Keratinocyte (primary cell): ENCODE measurements around the gene ZNF79. TPM values are rescaled to one million over a fixed set of nuclear protein-coding genes. Genes with fewer than 3 reads are reported as not detected.

Experiments
- DNase-seq: peaks from one replicate; pipeline ENCODE4 v3.0.0-alpha.2; 2011; ENCODE audit warnings: low read depth, missing footprints, low spot score
- FAIRE-seq: peaks from 2 replicates; lab custom pipeline; 2011; peaks lifted over from hg19 to GRCh38; lab: Jason Lieb, UNC
- H2AFZ ChIP-seq: 2 replicates; pipeline ENCODE4 v1.6.0; 2012; ENCODE audit warnings: low read length, control low read depth, inconsistent platforms; ENCODE audit not compliant: control insufficient read depth
- H3K27ac ChIP-seq: 2 replicates; pipeline ENCODE4 v1.5.1; 2011; ENCODE audit warnings: low read length; ENCODE audit not compliant: control insufficient read depth, insufficient read depth
- H3K27me3 ChIP-seq: 3 replicates; pipeline ENCODE4 v1.6.0; 2011; ENCODE audit warnings: low read length; ENCODE audit not compliant: control insufficient read depth, insufficient read depth; ENCODE audit errors: extremely low read depth
- H3K36me3 ChIP-seq, 2 experiments: 2 replicates in 1 of 2; 3 replicates in 1 of 2; pipeline ENCODE4 v1.5.1; 2011; ENCODE audit warnings: low read length in 2 of 2, mild to moderate bottlenecking in 1 of 2; ENCODE audit not compliant: control insufficient read depth in 2 of 2, insufficient read depth in 2 of 2; ENCODE audit errors: extremely low read depth in 1 of 2
- H3K4me1 ChIP-seq: 3 replicates; pipeline ENCODE4 v1.5.1; 2011; ENCODE audit warnings: low read length; ENCODE audit not compliant: control insufficient read depth, insufficient read depth; ENCODE audit errors: extremely low read depth
- H3K4me2 ChIP-seq: 3 replicates; pipeline ENCODE4 v1.6.0; 2011; ENCODE audit warnings: low read depth, low read length; ENCODE audit not compliant: control insufficient read depth, insufficient read depth; ENCODE audit errors: extremely low read depth
- H3K4me3 ChIP-seq, 3 experiments: fragments of 200-600 bp in 1 of 3; sonication (generic) in 1 of 3; 2 replicates in 2 of 3; 3 replicates in 1 of 3; pipeline ENCODE4 v1.5.1; 2011 to 2016; ENCODE audit warnings: low read length in 3 of 3, mild to moderate bottlenecking in 3 of 3, control low read depth in 2 of 3, inconsistent platforms in 1 of 3, low read depth in 1 of 3, mixed read lengths in 1 of 3, mixed run types in 1 of 3, moderate library complexity in 1 of 3; ENCODE audit not compliant: control insufficient read depth in 2 of 3, insufficient read depth in 2 of 3; ENCODE audit errors: extremely low read depth in 1 of 3
- H3K79me2 ChIP-seq: 2 replicates; pipeline ENCODE4 v1.6.0; 2012; ENCODE audit warnings: low read length; ENCODE audit not compliant: control insufficient read depth, insufficient read depth
- H3K9ac ChIP-seq: 3 replicates; pipeline ENCODE4 v1.6.0; 2011; ENCODE audit warnings: low read length; ENCODE audit not compliant: control insufficient read depth, insufficient read depth; ENCODE audit errors: extremely low read depth
- H3K9me1 ChIP-seq: 3 replicates; pipeline ENCODE4 v1.6.0; 2011; ENCODE audit warnings: low read length; ENCODE audit not compliant: control insufficient read depth, insufficient read depth; ENCODE audit errors: extremely low read depth
- H3K9me3 ChIP-seq: 2 replicates; pipeline ENCODE4 v1.5.1; 2012; ENCODE audit warnings: low read depth, low read length; ENCODE audit not compliant: control insufficient read depth
- H4K20me1 ChIP-seq: 3 replicates; pipeline ENCODE4 v1.6.0; 2011; ENCODE audit warnings: low read length; ENCODE audit not compliant: control insufficient read depth, insufficient read depth; ENCODE audit errors: extremely low read depth
- EZH2 ChIP-seq: IDR thresholded peaks from one replicate; pipeline ENCODE4 v1.6.1; 2012; ENCODE audit warnings: inconsistent platforms, mild to moderate bottlenecking, low read length, moderate library complexity
- dilution Hi-C: fragments of 300-500 bp; cut with MboI; formaldehyde crosslinking; loops from one replicate; pipeline ENCODE4 v1.7.0; 2020; ENCODE audit warnings: low sequenced_read_pairs; ENCODE audit not compliant: extremely low pct_ligation_motif_present
- polyA plus RNA-seq, 5 experiments: library from polyadenylated mRNA; depleted of rRNA in 3 of 5; stranded (reverse) in 3 of 5; stranded (forward) in 1 of 5; unstranded in 1 of 5; fragments of >200 nt; gene quantifications; 1 replicate in 1 of 5; 2 replicates in 3 of 5; 3 replicates in 1 of 5; pipeline versions ENCODE4 v1.2.1 to v1.2.3, GENCODE V29; 2011 to 2012; ENCODE audit warnings: missing spikeins in 2 of 5, low read depth in 1 of 5, low replicate concordance in 1 of 5
- TF ChIP-seq, protein P1 (sequence below), 3 experiments: IDR thresholded peaks in 1 of 3; conservative IDR thresholded peaks in 1 of 3; optimal IDR thresholded peaks in 1 of 3; 2 replicates in 2 of 3; 3 replicates in 1 of 3; pipeline versions ENCODE3 to v1.5.1; 2011; ENCODE audit warnings: low read length in 3 of 3, mild to moderate bottlenecking in 3 of 3, moderate library complexity in 2 of 3, control low read depth in 1 of 3, inconsistent platforms in 1 of 3; ENCODE audit not compliant: insufficient read depth in 2 of 3; ENCODE audit errors: extremely low read depth in 1 of 3

Gene ZNF79
- polyA plus RNA-seq, 1 donor (not counting 4 experiments of a cell fraction or from before 2014, with no cell fraction given): 4.8 TPM

DNA sequence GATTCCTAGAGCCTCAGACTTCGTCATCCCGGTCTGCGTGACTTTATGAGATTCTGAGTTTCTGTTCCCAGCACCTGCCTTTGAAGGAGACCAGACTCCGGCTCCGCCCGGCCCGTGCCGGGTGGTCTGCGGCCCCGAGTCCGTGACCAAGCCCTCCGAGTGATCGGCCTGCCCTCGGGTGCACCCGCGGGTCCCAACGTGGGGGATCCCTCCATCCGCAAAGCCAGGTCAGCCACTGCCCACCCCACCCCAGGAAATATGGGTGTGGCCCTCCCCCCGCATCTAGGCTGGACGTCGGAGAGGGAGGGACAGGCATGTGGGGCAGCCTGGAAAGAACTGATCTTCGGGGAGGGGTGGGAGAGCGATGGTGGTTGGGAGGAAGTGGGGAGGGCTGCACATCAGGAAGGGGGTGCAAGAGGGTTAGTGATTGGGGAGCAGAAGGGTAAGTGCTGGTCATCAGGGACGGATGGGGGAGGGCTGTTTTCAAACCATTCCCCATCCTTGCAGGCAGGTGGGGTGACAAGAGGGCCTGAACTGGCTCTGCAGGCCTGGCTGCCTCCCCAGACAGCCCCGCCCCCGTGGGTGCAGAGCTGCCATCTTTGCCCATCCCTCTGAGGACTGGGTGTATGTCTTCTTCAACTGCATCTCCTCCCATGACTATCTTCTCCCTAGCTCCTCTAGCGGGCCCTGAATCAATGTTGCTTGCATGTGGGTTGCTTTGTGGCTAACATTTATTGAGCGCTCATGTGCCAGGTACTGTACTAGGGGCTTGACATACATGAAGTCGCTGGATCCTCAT lies 27.9 kb downstream of the ZNF79 start:
- Histone ChIP-seq H3K4me1 (peaks cover 18% of the 10 kb centered on the region), H3K9me3 (no peaks in the 10 kb centered on the region), H2AFZ (peak overlapping the region; percentile 89), H3K79me2 (peaks cover 35% of the 10 kb centered on the region), H3K4me3 (peak overlapping the region; percentile 89 to 100 (median 98)), H3K27ac (peak overlapping the region; percentile 89), H3K27me3 (no peaks in the 10 kb centered on the region), H3K9me1 (peaks cover 4% of the 10 kb centered on the region), H4K20me1 (peaks cover 37% of the 10 kb centered on the region), H3K9ac (peak overlapping the region; percentile 94), H3K36me3 (peaks cover 30 to 47% of the 10 kb centered on the region in 2 experiments), H3K4me2 (peak overlapping the region; percentile 80)
- dilution Hi-C loops: no loop called here
- DNase-seq (peak; percentile 13), FAIRE-seq (no peak)
- no peak for TF ChIP-seq EZH2
- TF ChIP-seq, protein P1, sequence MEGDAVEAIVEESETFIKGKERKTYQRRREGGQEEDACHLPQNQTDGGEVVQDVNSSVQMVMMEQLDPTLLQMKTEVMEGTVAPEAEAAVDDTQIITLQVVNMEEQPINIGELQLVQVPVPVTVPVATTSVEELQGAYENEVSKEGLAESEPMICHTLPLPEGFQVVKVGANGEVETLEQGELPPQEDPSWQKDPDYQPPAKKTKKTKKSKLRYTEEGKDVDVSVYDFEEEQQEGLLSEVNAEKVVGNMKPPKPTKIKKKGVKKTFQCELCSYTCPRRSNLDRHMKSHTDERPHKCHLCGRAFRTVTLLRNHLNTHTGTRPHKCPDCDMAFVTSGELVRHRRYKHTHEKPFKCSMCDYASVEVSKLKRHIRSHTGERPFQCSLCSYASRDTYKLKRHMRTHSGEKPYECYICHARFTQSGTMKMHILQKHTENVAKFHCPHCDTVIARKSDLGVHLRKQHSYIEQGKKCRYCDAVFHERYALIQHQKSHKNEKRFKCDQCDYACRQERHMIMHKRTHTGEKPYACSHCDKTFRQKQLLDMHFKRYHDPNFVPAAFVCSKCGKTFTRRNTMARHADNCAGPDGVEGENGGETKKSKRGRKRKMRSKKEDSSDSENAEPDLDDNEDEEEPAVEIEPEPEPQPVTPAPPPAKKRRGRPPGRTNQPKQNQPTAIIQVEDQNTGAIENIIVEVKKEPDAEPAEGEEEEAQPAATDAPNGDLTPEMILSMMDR (optimal IDR thresholded peaks at IDR 0.05 in 1 of 3, IDR thresholded peaks at IDR 0.05 in 1 of 3, conservative IDR thresholded peaks at IDR 0.05 in 1 of 3; ENCODE audit: extremely low read depth in 1 of 3, insufficient read depth in 2 of 3, low read length in 3 of 3): peak in 2 of 3 experiments; percentile 8 to 20

DNA sequence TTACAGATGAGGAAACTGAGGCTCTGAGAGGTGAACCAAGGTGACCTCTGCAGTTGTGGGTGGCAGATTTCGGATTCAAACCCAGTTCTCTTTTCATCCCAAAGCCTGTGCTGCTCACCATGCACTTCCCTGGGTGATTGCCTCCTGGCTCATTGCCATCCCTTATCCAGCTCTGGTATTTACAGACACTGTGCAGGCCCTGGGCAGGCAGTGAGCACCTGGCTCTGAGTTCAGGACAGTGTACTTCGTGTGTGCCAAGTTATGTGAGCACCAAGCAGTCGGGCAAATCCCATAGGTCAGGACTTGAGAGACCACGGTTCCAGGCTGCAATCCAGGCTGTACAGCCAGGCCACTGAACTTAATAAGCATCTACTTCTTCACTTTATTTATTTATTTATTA lies 28.5 kb downstream of the ZNF79 start:
- DNase-seq (no peak), FAIRE-seq (no peak)
- H3K27ac ChIP-seq: no peak overlapping the region
- H3K9me3 ChIP-seq: no peaks in the 10 kb centered on the region
- dilution Hi-C loops: no loop called here
- no peak overlapping the region for H2AFZ ChIP-seq
- peak overlapping the region in 1 of 3 experiments; percentile 100 for H3K4me3 ChIP-seq
- H3K4me2 ChIP-seq: peak overlapping the region; percentile 80
- H3K4me1 ChIP-seq: peaks cover 18% of the 10 kb centered on the region
- peaks cover 31% of the 10 kb centered on the region for H4K20me1 ChIP-seq
- H3K79me2 ChIP-seq: peaks cover 35% of the 10 kb centered on the region
- H3K27me3 ChIP-seq: no peaks in the 10 kb centered on the region
- peaks cover 4% of the 10 kb centered on the region for H3K9me1 ChIP-seq
- H3K36me3 ChIP-seq: peaks cover 26 to 46% of the 10 kb centered on the region in 2 experiments
- no peak overlapping the region for H3K9ac ChIP-seq
- TF ChIP-seq, protein P1 (optimal IDR thresholded peaks at IDR 0.05 in 1 of 3, IDR thresholded peaks at IDR 0.05 in 1 of 3, conservative IDR thresholded peaks at IDR 0.05 in 1 of 3; ENCODE audit: extremely low read depth in 1 of 3, insufficient read depth in 2 of 3, low read length in 3 of 3): no peak
- TF ChIP-seq EZH2: no peak
